Fibroblast of lung (primary cell): ENCODE results near the gene USP47. TPM values are rescaled to one million over a fixed set of nuclear protein-coding genes. Genes with fewer than 3 reads are reported as not detected.

Experiments
- DNase-seq, 2 donors: peaks; one replicate each; pipeline versions ENCODE4 v3.0.0 to v3.0.0-alpha.2; 2010; ENCODE audit warnings: low read depth in 2 of 2
- H2AFZ ChIP-seq: 2 replicates; pipeline ENCODE4 v1.5.1; 2012; ENCODE audit warnings: low read length, control low read depth, inconsistent platforms
- H3K27ac ChIP-seq: 2 replicates; pipeline ENCODE4 v1.5.1; 2011; ENCODE audit warnings: low read length, control low read depth; ENCODE audit not compliant: insufficient read depth
- H3K27me3 ChIP-seq: 2 replicates; pipeline ENCODE4 v1.5.1; 2011; ENCODE audit warnings: mild to moderate bottlenecking, low read length; ENCODE audit not compliant: control insufficient read depth, insufficient read depth
- H3K36me3 ChIP-seq: 2 replicates; pipeline ENCODE4 v1.5.1; 2011; ENCODE audit warnings: low read length; ENCODE audit not compliant: control insufficient read depth, insufficient read depth
- H3K4me1 ChIP-seq: 2 replicates; pipeline ENCODE4 v1.5.1; 2011; ENCODE audit warnings: low read length; ENCODE audit not compliant: control insufficient read depth, insufficient read depth; ENCODE audit errors: extremely low read depth
- H3K4me2 ChIP-seq: 2 replicates; pipeline ENCODE4 v1.5.1; 2011; ENCODE audit warnings: low read length, control low read depth; ENCODE audit not compliant: insufficient read depth; ENCODE audit errors: extremely low read depth
- H3K4me3 ChIP-seq, 4 experiments: fragments of 200-600 bp in 1 of 4; sonication (generic) in 1 of 4; replicated peaks in 1 of 4; 2 replicates each; pipeline ENCODE4 v1.5.1; 2011 to 2016; ENCODE audit warnings: low read length in 4 of 4, low read depth in 3 of 4, mild to moderate bottlenecking in 3 of 4, control low read depth in 2 of 4, inconsistent platforms in 1 of 4, mixed read lengths in 1 of 4; ENCODE audit not compliant: insufficient read depth in 1 of 4; ENCODE audit errors: control extremely low read depth in 1 of 4
- H3K79me2 ChIP-seq: 2 replicates; pipeline ENCODE4 v1.5.1; 2012; ENCODE audit warnings: mild to moderate bottlenecking, low read length, inconsistent platforms; ENCODE audit not compliant: control insufficient read depth, insufficient read depth
- H3K9ac ChIP-seq: 2 replicates; pipeline ENCODE4 v1.5.1; 2011; ENCODE audit warnings: mild to moderate bottlenecking, low read length, control low read depth; ENCODE audit not compliant: insufficient read depth
- H3K9me3 ChIP-seq: 2 replicates; pipeline ENCODE4 v1.5.1; 2012; ENCODE audit warnings: low read depth, low read length; ENCODE audit not compliant: control insufficient read depth, insufficient read depth
- H4K20me1 ChIP-seq: 2 replicates; pipeline ENCODE4 v1.5.1; 2011; ENCODE audit warnings: low read length; ENCODE audit not compliant: control insufficient read depth, insufficient read depth; ENCODE audit errors: extremely low read depth
- CTCF ChIP-seq, 2 donors: IDR thresholded peaks in 1 of 2; conservative IDR thresholded peaks in 1 of 2; 1 replicate in 1 of 2; 2 replicates in 1 of 2; pipeline ENCODE4 v1.5.1; 2011 to 2012; ENCODE audit warnings: low read length in 2 of 2, control low read depth in 1 of 2, inconsistent platforms in 1 of 2, low read depth in 1 of 2, mild to moderate bottlenecking in 1 of 2
- EZH2 ChIP-seq: IDR thresholded peaks from 2 replicates; pipeline ENCODE4 v1.5.1; 2012; ENCODE audit warnings: low read length, control low read depth, mild to moderate bottlenecking; ENCODE audit errors: missing control alignments
- polyA plus RNA-seq, 2 donors: library from polyadenylated mRNA; depleted of rRNA in 1 of 2; stranded (reverse) in 1 of 2; unstranded in 1 of 2; fragments of >200 nt; gene quantifications; 2 replicates each; pipeline ENCODE4 v1.2.1, GENCODE V29; 2011 to 2012; ENCODE audit warnings: missing spikeins in 1 of 2
- total RNA-seq: library from RNA; depleted of rRNA; stranded (reverse); fragments of >200 nt; gene quantifications from 2 replicates; pipeline ENCODE4 v1.2.1, GENCODE V29; 2014

The USP47 gene
- total and polyA plus RNA-seq, 2 donors (not counting 1 experiment from before 2014, with no cell fraction given), result 40.3 to 162 TPM

- no peak for TF ChIP-seq CTCF (conservative IDR thresholded peaks at IDR 0.05 in 1 of 2, IDR thresholded peaks at IDR 0.05 in 1 of 2; ENCODE audit: low read depth in 1 of 2, low read length in 2 of 2)
- no peak for TF ChIP-seq EZH2
- H3K9ac ChIP-seq, result no peak overlapping the region
These were observed 126.9 kb downstream of the USP47 start for GRCh38 chr11:11968511-11969280.

DNA sequence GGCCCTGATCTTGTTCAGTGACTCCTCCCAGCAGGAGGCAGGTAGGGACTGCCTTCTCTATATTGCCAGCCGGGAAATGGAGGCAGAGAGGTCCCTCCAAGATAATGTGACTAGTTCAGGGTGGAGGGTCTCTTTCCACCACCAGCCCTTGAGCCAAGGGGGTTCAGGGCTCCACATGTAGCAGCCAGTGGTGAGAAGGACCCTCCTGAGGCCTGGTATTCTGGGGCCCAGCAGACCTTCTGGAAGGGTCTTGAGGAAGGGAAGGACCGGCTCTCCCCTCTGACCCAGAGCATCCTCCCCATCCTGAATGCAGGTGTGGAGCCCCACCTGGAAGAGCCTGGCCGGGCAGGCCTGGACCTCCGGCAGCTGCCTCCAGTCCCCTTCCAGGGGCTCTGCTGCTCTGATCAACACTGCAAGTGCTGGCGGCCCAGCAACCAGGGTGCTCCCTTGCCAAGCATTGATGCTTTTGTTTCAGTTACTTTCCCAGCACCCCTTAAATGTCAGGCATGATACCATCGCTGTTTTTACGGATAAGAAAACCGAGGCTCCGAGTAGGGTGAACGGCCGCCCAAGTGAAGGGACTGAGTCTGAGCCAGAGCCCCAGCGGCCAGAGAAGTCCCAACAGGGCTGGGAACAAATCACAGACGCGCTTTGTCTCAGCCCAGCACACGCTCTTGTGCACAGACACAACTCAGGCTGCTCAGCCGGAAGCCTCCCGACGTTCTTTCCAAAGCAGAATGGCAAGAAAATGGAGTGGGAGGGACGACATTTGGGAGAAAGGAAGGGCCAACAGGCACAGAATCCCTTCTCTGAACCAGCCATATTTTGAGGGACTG lies 127.8 kb downstream of the USP47 start:
- no peak overlapping the region for H3K9ac ChIP-seq
- H3K27me3 ChIP-seq, result no peaks in the 10 kb centered on the region
- peak overlapping the region; percentile 75 for H3K27ac ChIP-seq
- peak overlapping the region; percentile 23 for H3K4me2 ChIP-seq
- no peak overlapping the region for H2AFZ ChIP-seq
- no peaks in the 10 kb centered on the region for H4K20me1 ChIP-seq
- H3K4me1 ChIP-seq, result peaks cover 35% of the 10 kb centered on the region
- no peaks in the 10 kb centered on the region for H3K9me3 ChIP-seq
- peaks cover 26% of the 10 kb centered on the region for H3K36me3 ChIP-seq
- H3K4me3 ChIP-seq, result no peak overlapping the region
- TF ChIP-seq CTCF (conservative IDR thresholded peaks at IDR 0.05 in 1 of 2, IDR thresholded peaks at IDR 0.05 in 1 of 2; ENCODE audit: low read depth in 1 of 2, low read length in 2 of 2), result no peak
- no peak for TF ChIP-seq EZH2
- DNase-seq, result no peak
- H3K79me2 ChIP-seq, result peaks cover 10% of the 10 kb centered on the region

More at GRCh38 chr11:11968511-11969280, 126.9 kb downstream of the USP47 start:
- Histone ChIP-seq H3K4me1 (peaks cover 31% of the 10 kb centered on the region), H3K27me3 (no peaks in the 10 kb centered on the region), H3K36me3 (peaks cover 30% of the 10 kb centered on the region), H3K9me3 (no peaks in the 10 kb centered on the region), H2AFZ (no peak overlapping the region), H3K4me2 (peak overlapping the region; percentile 23), H4K20me1 (no peaks in the 10 kb centered on the region), H3K27ac (peak overlapping the region; percentile 75), H3K79me2 (peaks cover 9% of the 10 kb centered on the region), H3K4me3 (no peak overlapping the region)
- DNase-seq, result peak; percentile 27 to 50

GRCh38 chr11:11970556-11970955 lies 128.8 kb downstream of the USP47 start:
- Histone ChIP-seq H4K20me1 (no peaks in the 10 kb centered on the region), H3K79me2 (peaks cover 13% of the 10 kb centered on the region), H3K27ac (no peak overlapping the region), H3K4me1 (peaks cover 40% of the 10 kb centered on the region), H3K9ac (no peak overlapping the region), H3K27me3 (no peaks in the 10 kb centered on the region), H3K4me3 (no peak overlapping the region), H3K9me3 (no peaks in the 10 kb centered on the region), H3K4me2 (no peak overlapping the region), H3K36me3 (peaks cover 24% of the 10 kb centered on the region), H2AFZ (no peak overlapping the region)
- no peak for DNase-seq
- TF ChIP-seq EZH2, result no peak
- TF ChIP-seq CTCF (conservative IDR thresholded peaks at IDR 0.05 in 1 of 2, IDR thresholded peaks at IDR 0.05 in 1 of 2; ENCODE audit: low read depth in 1 of 2, low read length in 2 of 2), result no peak
